HG02610 (cell line): ENCODE measurements around the gene CTSW.

Source experiments
- ATAC-seq: cut with Tn5 transposase; IDR thresholded peaks from one replicate; pipeline ENCODE4 v1.9.1; 2021; ENCODE audit warnings: mild to moderate bottlenecking, moderate library complexity; ENCODE audit not compliant: unreplicated experiment

The CTSW gene

GRCh38 chr11:65919573-65920371 is 40.1 kb downstream of the CTSW start:
- ATAC-seq = peak; percentile 28

DNA sequence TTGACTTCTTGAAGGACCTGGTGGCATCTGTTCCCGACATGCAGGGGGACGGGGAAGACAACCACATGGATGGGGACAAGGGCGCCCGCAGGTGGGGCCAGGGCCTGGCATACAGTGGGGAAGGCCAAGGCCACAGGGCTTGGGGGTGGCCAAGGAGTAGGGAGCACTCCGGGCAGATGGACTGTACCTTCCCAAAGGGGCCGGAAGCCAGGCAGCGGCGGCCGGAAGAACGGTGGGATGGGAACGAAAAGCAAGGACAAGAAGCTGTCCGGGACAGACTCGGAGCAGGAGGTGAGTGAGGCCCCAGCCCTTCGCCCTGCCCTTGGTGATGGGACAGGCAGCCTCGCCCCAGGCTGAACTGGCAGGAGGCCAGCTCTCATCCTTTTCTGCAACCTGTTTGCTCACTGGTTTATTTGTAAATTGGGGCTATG is 40.8 kb downstream of the CTSW start:
- ATAC-seq = no peak

GRCh38 chr11:65921033-65921555 is 41.5 kb downstream of the CTSW start:
- ATAC-seq = no peak

DNA sequence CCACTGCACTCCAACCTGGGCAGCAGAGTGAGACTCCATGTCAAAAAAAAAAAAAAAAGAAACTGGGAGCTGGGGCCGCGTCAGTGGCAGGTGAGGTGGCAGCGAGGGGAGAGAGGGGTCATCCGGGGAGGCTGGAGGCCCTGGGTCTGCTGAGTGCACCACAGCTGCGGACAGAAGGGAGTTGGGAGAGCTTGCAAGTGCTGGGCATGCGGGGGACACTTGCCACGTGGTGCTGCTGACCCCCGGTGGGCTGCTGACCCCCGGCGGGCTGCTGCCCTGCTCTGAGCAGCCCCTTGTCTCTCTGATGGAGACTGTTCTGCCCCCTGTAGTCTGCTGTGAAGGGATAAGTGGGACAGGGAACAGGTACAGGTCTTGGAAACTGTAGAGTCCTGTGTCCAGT is 42.2 kb downstream of the CTSW start:
- ATAC-seq = no peak

- ATAC-seq = no peak
Observed at GRCh38 chr11:65922565-65922964, 42.9 kb downstream of the CTSW start.

- no peak for ATAC-seq
Observed at GRCh38 chr11:65925397-65925796, 45.8 kb downstream of the CTSW start.

DNA sequence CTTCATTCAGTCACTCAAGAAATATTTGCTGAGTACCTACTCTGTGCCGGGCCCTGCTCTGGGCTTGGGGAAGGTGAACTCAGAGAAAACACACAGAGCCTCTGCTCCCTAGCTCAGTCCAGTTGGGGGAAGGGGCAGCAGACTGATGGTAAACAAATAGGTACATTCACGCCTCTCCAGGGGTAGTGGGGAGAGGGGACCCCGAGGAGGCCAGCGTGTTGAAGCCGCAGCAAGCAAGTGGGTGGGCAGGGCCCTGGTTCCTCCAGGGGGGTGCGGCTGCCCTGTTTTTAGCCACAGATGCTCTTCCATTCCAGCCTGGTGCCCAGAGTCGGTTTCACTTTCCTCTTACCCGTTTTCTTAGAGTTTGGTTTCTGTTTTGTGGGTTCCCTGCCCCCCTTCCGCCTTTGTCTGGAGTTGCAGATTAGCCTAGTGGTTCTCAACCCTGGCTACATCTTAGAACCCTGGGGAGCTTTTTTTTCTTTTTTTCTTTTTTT is 48.3 kb downstream of the CTSW start:
- peak; percentile 77 for ATAC-seq

- no peak for ATAC-seq
Observed at GRCh38 chr11:65928667-65929066, 49.0 kb downstream of the CTSW start.

GRCh38 chr11:65931773-65932557 is 52.3 kb downstream of the CTSW start:
- no peak for ATAC-seq

DNA sequence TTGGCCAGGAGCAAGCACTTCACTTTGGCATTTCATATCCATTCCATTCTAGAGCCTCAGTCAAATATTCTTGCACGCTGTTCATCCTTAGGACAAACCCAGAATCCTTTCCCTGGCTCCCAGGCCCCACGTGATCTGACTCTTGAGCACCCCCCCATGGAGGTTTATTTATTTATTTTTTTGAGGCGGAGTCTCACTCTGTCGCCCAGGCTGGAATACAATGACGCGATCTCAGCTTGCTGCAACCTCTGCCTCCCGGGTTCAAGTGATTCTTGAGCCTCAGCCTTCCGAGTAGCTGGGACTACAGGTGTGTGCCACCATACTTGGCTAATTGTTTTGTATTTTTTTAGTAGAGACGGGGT is 52.9 kb downstream of the CTSW start:
- no peak for ATAC-seq
